H9 (cell line): ENCODE data around the gene GRB7. TPM values are rescaled to one million over a fixed set of nuclear protein-coding genes. Genes with fewer than 3 reads are reported as not detected.

Experiments
- DNase-seq: peaks from one replicate; pipeline ENCODE4 v3.0.0-alpha.2; 2017
- H2AFZ ChIP-seq: one replicate; pipeline ENCODE4 v1.6.1; 2013; ENCODE audit warnings: mild to moderate bottlenecking, low read length, control low read depth, moderate library complexity
- H2AK5ac ChIP-seq: 2 replicates; pipeline ENCODE4 v1.6.1; 2013; ENCODE audit warnings: low read length, control low read depth, mixed read lengths; ENCODE audit not compliant: insufficient read length
- H2BK120ac ChIP-seq: one replicate; pipeline ENCODE4 v1.6.1; 2013; ENCODE audit warnings: low read depth, mild to moderate bottlenecking, low read length, control low read depth, inconsistent platforms; ENCODE audit not compliant: poor library complexity, severe bottlenecking
- H2BK12ac ChIP-seq: 2 replicates; pipeline ENCODE4 v1.6.1; 2013; ENCODE audit warnings: low read length, control low read depth, mixed read lengths, low read depth; ENCODE audit not compliant: insufficient read length
- H2BK15ac ChIP-seq: 2 replicates; pipeline ENCODE4 v1.6.1; 2013; ENCODE audit warnings: low read depth, low read length, control low read depth
- H2BK20ac ChIP-seq: one replicate; pipeline ENCODE4 v1.6.1; 2013; ENCODE audit warnings: low read depth, mild to moderate bottlenecking, low read length, control low read depth, inconsistent platforms; ENCODE audit not compliant: poor library complexity, severe bottlenecking
- H2BK5ac ChIP-seq: 2 replicates; pipeline ENCODE4 v1.6.1; 2013; ENCODE audit warnings: low read length, control low read depth, mixed read lengths; ENCODE audit not compliant: insufficient read length
- H3K14ac ChIP-seq: 2 replicates; pipeline ENCODE4 v1.6.1; 2013; ENCODE audit warnings: low read length, control low read depth; ENCODE audit not compliant: insufficient read depth
- H3K18ac ChIP-seq: 2 replicates; pipeline ENCODE4 v1.6.1; 2013; ENCODE audit warnings: low read depth, mild to moderate bottlenecking, mixed read lengths, low read length, control low read depth; ENCODE audit not compliant: insufficient read length
- H3K23ac ChIP-seq: 2 replicates; pipeline ENCODE4 v1.6.1; 2013; ENCODE audit warnings: low read length, control low read depth, mixed read lengths, low read depth; ENCODE audit not compliant: insufficient read length
- H3K23me2 ChIP-seq: 2 replicates; pipeline ENCODE4 v1.6.1; 2013; ENCODE audit warnings: low read depth, mild to moderate bottlenecking, mixed read lengths, low read length, control low read depth; ENCODE audit not compliant: insufficient read length, poor library complexity, severe bottlenecking
- H3K27ac ChIP-seq: 2 replicates; pipeline ENCODE4 v1.5.1; 2013; ENCODE audit warnings: low read length, control low read depth, mixed read lengths, low read depth; ENCODE audit not compliant: insufficient read length
- H3K27me3 ChIP-seq: 2 replicates; pipeline ENCODE4 v1.6.1; 2013; ENCODE audit warnings: low read length, control low read depth, inconsistent platforms; ENCODE audit not compliant: insufficient read depth
- H3K4ac ChIP-seq: 2 replicates; pipeline ENCODE4 v1.6.1; 2013; ENCODE audit warnings: low read depth, mild to moderate bottlenecking, control low read depth, inconsistent platforms, low read length, moderate library complexity
- H3K4me1 ChIP-seq: 2 replicates; pipeline ENCODE4 v1.6.1; 2013; ENCODE audit warnings: low read length, control low read depth, inconsistent platforms; ENCODE audit not compliant: insufficient read depth
- H3K4me2 ChIP-seq: 2 replicates; pipeline ENCODE4 v1.6.1; 2013; ENCODE audit warnings: low read length, control low read depth, mixed read lengths; ENCODE audit not compliant: insufficient read length, insufficient read depth
- H3K56ac ChIP-seq: 2 replicates; pipeline ENCODE4 v1.6.1; 2013; ENCODE audit warnings: low read depth, mild to moderate bottlenecking, mixed read lengths, low read length, control low read depth; ENCODE audit not compliant: insufficient read length
- H3K79me1 ChIP-seq: 2 replicates; pipeline ENCODE4 v1.6.1; 2013; ENCODE audit warnings: low read depth, mild to moderate bottlenecking, moderate library complexity, low read length, control low read depth, inconsistent platforms; ENCODE audit not compliant: insufficient read depth, poor library complexity, severe bottlenecking
- H3K79me2 ChIP-seq: 2 replicates; pipeline ENCODE4 v1.6.1; 2013; ENCODE audit warnings: low read length, control low read depth, inconsistent platforms; ENCODE audit not compliant: insufficient read depth
- H3K9ac ChIP-seq: 2 replicates; pipeline ENCODE4 v1.6.1; 2013; ENCODE audit warnings: low read length, control low read depth, mixed read lengths; ENCODE audit not compliant: insufficient read length; ENCODE audit errors: extremely low read depth
- H3K9me3 ChIP-seq: one replicate; pipeline ENCODE4 v1.6.1; 2013; ENCODE audit warnings: low read depth, low read length, inconsistent platforms; ENCODE audit not compliant: control insufficient read depth
- H3T11ph ChIP-seq: one replicate; pipeline ENCODE4 v1.6.1; 2013; ENCODE audit warnings: mild to moderate bottlenecking, low read length, control low read depth, inconsistent platforms
- H4K20me1 ChIP-seq: one replicate; pipeline ENCODE4 v1.6.1; 2013; ENCODE audit not compliant: control insufficient read depth, insufficient read length, insufficient read depth
- H4K5ac ChIP-seq: 2 replicates; pipeline ENCODE4 v1.6.1; 2013; ENCODE audit warnings: low read depth, mild to moderate bottlenecking, mixed read lengths, low read length, control low read depth; ENCODE audit not compliant: insufficient read length
- H4K8ac ChIP-seq: replicated peaks from 2 replicates; pipeline ENCODE4 v1.6.1; 2013; ENCODE audit warnings: low read length, control low read depth, mixed read lengths, low read depth; ENCODE audit not compliant: insufficient read length
- H4K91ac ChIP-seq: 2 replicates; pipeline ENCODE4 v1.6.1; 2013; ENCODE audit warnings: low read depth, mild to moderate bottlenecking, moderate library complexity, mixed read lengths, low read length, control low read depth; ENCODE audit not compliant: insufficient read length
- H3K27ac Mint-ChIP-seq, 3 experiments: 2 replicates in 2 of 3; 3 replicates in 1 of 3; pipeline ENCODE4 v1.8.0; 2020 to 2021; ENCODE audit warnings: mixed read lengths in 3 of 3, mild to moderate bottlenecking in 1 of 3, moderate library complexity in 1 of 3
- H3K27me3 Mint-ChIP-seq: 2 replicates; pipeline ENCODE4 v1.8.0; 2021; ENCODE audit warnings: low read depth, mild to moderate bottlenecking, moderate library complexity, mixed read lengths
- H3K36me3 Mint-ChIP-seq, 3 experiments: 2 replicates in 2 of 3; 3 replicates in 1 of 3; pipeline ENCODE4 v1.8.0; 2020 to 2021; ENCODE audit warnings: low read depth in 3 of 3, mixed read lengths in 3 of 3; ENCODE audit not compliant: insufficient read depth in 1 of 3
- H3K4me1 Mint-ChIP-seq, 2 experiments: 2 replicates each; pipeline ENCODE4 v1.8.0; 2020; ENCODE audit warnings: mixed read lengths in 2 of 2
- H3K4me3 Mint-ChIP-seq, 2 experiments: 2 replicates in 1 of 2; 3 replicates in 1 of 2; pipeline ENCODE4 v1.8.0; 2020 to 2021; ENCODE audit warnings: mild to moderate bottlenecking in 2 of 2, mixed read lengths in 2 of 2, moderate library complexity in 1 of 2
- H3K9me3 Mint-ChIP-seq, 2 experiments: 2 replicates in 1 of 2; 3 replicates in 1 of 2; pipeline ENCODE4 v1.8.0; 2020; ENCODE audit warnings: mild to moderate bottlenecking in 2 of 2, mixed read lengths in 2 of 2, moderate library complexity in 1 of 2
- WGBS: extraction: QIAGEN DNeasy Blood & Tissue Kit; methylation state at CpG from one replicate; pipeline ENCODE4 v1.1.7; 2013; ENCODE audit warnings: missing lambda C conversion rate, low lambda C conversion rate, mixed read lengths; ENCODE audit not compliant: insufficient read length; ENCODE audit errors: extremely low coverage; 5-methylcytosine and 5-hydroxymethylcytosine counted together
- total RNA-seq: library from RNA; stranded (reverse); gene quantifications from 2 replicates; pipeline ENCODE4 v1.2.1, GENCODE V29; 2021
- TF ChIP-seq, protein P1 (sequence below): fragments of 200-600 bp; sonication (generic); conservative IDR thresholded peaks from 3 replicates; pipeline ENCODE4 v1.8.0; 2021; ENCODE audit warnings: antibody characterized with exemption, mild to moderate bottlenecking

Gene GRB7
- total RNA-seq, 1 experiment from 2014 or later: 55.0 TPM

DNA sequence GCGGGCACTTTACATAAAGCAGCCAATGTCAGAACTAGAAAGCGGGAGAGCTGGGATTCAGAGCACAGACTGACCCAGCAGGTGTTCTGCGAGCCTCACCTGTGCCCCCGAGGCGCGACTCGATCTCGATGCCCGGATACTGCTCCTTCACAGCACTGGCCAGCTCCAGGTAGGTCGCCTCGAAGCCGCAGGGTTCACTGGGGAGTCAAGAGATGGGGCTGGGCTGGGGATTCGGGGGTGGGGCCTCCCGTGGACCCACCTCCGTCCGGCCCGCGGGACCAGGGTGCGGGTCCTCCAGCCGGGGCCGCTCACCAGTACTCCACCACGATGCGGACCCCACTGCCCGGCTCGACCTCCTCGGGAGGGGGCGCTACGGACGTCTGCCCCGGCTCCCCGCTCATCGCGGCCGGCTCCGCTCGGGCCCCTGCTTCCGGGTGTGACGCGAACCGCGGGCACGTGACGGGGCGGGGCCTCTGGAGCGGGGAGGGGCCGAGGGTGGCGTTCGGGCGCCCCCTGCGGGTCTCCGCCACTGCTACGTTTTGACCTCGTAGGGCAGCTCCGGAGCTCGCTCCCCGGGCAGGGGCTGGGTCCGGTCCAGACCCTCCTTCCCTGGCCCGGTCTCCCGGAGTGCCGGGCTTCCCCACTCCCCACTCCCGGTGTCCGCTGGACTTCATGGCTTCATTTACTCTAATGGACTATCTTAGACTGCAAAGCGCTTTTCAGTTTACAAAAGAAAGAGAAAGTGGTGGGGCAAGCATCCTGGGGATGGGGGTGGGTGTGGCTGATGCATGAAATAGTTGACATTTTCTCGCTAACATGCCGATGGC lies 7.4 kb upstream of the GRB7 start, which contains the start of gene MIEN1:
TSS of gene MIEN1 (minus strand) at position 438 of the 827 bp plus-strand sequence. CDS start at position 401, 37 bp downstream.
- Histone ChIP-seq H2BK12ac (no peak within 1 kb of the TSS), H3K4me2 (peak within 1 kb of the TSS; percentile 75), H3K4ac (no peak within 1 kb of the TSS), H2BK120ac (no peak within 1 kb of the TSS), H4K5ac (no peak within 1 kb of the TSS), H3T11ph (no peak within 1 kb of the TSS), H2AFZ (no peak within 1 kb of the TSS), H2BK5ac (no peak within 1 kb of the TSS), H3K4me1 (peaks cover 1% of the 10 kb centered on the region; the same call in 1 of the 2 replicates), H3K9ac (peak within 1 kb of the TSS; percentile 20), H2AK5ac (no peak within 1 kb of the TSS), H4K8ac (no peak within 1 kb of the TSS), H4K20me1 (no peaks in the 10 kb centered on the region), H3K79me2 (no peaks in the 10 kb centered on the region), H3K9me3 (no peaks in the 10 kb centered on the region), H3K79me1 (no peaks in the 10 kb centered on the region), H3K18ac (peak within 1 kb of the TSS; percentile 70), H2BK20ac (no peak within 1 kb of the TSS), H3K23me2 (peaks cover 5% of the 10 kb centered on the region), H2BK15ac (no peak within 1 kb of the TSS), H3K27ac (no peak within 1 kb of the TSS), H3K23ac (no peak within 1 kb of the TSS), H3K56ac (no peak within 1 kb of the TSS), H3K27me3 (no peaks in the 10 kb centered on the region), H4K91ac (no peak within 1 kb of the TSS), H3K14ac (peak within 1 kb of the TSS; percentile 23; the same call in 1 of the 2 replicates)
- peak within 1 kb of the TSS; percentile 64 to 94 (median 77); a peak in 5 of 7 replicates for H3K27ac Mint-ChIP-seq
- WGBS: no CpG with 5 or more reads among the region's 65 CpGs
- peaks cover 15 to 16% of the 10 kb centered on the region in 2 experiments for H3K4me1 Mint-ChIP-seq
- peaks cover 24 to 42% (median 41%) of the 10 kb centered on the region in 3 experiments for H3K36me3 Mint-ChIP-seq
- H3K9me3 Mint-ChIP-seq: no peaks in the 10 kb centered on the region
- no peaks in the 10 kb centered on the region; the same call in 1 of the 2 replicates for H3K27me3 Mint-ChIP-seq
- peak; percentile 95 for DNase-seq
- peak within 1 kb of the TSS; percentile 82 to 92 for H3K4me3 Mint-ChIP-seq
- TF ChIP-seq, protein P1, sequence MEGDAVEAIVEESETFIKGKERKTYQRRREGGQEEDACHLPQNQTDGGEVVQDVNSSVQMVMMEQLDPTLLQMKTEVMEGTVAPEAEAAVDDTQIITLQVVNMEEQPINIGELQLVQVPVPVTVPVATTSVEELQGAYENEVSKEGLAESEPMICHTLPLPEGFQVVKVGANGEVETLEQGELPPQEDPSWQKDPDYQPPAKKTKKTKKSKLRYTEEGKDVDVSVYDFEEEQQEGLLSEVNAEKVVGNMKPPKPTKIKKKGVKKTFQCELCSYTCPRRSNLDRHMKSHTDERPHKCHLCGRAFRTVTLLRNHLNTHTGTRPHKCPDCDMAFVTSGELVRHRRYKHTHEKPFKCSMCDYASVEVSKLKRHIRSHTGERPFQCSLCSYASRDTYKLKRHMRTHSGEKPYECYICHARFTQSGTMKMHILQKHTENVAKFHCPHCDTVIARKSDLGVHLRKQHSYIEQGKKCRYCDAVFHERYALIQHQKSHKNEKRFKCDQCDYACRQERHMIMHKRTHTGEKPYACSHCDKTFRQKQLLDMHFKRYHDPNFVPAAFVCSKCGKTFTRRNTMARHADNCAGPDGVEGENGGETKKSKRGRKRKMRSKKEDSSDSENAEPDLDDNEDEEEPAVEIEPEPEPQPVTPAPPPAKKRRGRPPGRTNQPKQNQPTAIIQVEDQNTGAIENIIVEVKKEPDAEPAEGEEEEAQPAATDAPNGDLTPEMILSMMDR: peak; percentile 91
